GM21737 (cell line): Measurements from ENCODE around the gene CNTLN.
"Not testable (repeated sequence)": the region's sequence is repeated elsewhere in the genome, so short reads cannot be mapped to it uniquely, and the experiment has no call there.

Source experiments
- ATAC-seq: cut with Tn5 transposase; IDR thresholded peaks from one replicate; pipeline ENCODE4 v1.9.1; 2021; ENCODE audit warnings: mild to moderate bottlenecking, moderate library complexity; ENCODE audit not compliant: unreplicated experiment

CNTLN gene

GRCh38 chr9:17401858-17402257 lies 267.0 kb downstream of the CNTLN start:
- no peak for ATAC-seq

DNA sequence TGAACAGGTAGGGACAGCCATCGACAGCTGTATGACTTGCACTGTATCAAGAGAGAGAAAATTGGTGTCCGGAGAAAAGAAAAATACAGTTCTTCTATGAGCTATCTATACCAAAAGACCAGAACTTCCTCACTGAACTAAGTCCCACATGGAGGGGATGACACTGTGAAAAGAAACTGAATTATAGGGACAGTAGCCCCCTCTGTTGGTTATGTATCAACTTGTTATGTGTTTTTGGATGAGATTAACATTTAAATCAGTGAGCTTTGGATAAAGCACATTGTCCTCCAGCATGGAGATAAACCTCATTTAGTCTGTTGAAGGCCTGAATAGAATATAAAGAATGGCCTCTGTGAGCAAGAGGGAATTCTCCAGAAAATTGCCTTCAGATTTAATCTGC lies 267.5 kb downstream of the CNTLN start:
- ATAC-seq = no peak

- no peak for ATAC-seq
Observed at GRCh38 chr9:17403539-17403938, 268.7 kb downstream of the CNTLN start.

DNA sequence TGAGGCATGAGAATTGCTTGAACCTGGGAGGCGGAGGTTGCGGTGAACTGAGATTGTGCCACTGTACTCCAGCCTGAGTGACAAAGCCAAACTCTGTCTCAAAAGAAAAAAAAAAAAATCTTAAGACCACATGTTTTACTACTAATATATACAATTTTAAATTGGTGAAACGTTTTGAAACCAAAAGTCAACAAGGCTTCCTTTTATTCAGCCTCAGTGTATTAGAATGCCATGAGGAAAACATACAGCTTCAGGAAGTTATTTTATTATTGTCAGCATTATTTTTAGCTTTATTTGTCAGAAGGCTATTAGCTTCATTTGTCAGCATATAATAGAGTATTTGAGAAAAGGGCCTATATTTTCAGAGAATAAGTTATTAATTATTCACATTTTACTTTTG lies 280.1 kb downstream of the CNTLN start:
- ATAC-seq = no peak

- no peak for ATAC-seq
Observed at GRCh38 chr9:17422994-17423680, 288.3 kb downstream of the CNTLN start.

DNA sequence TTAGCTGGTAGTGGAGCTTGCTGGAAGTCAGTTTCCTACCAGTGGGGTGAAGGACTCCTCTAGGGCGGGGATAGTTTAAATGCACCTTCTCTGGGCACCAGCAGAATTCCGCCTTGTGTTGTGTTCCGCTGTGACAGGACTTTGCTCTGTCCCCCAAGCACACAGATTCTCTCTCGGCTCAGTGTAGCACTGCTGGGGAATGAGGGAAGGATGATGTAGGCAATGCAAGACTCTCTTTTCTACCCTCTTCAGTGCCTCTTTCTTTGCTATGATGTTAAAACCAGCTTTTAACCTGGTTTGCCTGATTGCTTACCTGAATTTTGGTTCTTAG lies 288.8 kb downstream of the CNTLN start:
- ATAC-seq = no peak

DNA sequence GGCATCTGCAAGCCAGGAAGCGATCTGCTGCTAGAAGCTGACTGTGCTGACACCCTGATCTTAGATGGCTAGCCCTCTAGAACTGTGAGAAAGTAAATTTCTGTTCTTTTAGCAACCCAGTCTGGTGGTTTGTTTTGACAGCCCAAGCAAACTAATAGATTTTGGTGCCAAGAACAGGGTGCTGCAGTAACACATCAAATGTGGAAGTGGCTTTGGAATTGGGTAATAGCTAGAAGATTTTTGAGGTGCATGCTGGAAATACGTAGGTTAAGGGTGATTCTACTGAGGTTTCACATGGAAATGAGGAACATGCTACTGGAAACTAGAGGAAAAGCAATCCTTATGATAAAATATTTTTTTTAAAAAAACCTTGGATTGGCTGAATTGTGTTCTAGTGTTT lies 290.5 kb downstream of the CNTLN start:
- no peak for ATAC-seq

DNA sequence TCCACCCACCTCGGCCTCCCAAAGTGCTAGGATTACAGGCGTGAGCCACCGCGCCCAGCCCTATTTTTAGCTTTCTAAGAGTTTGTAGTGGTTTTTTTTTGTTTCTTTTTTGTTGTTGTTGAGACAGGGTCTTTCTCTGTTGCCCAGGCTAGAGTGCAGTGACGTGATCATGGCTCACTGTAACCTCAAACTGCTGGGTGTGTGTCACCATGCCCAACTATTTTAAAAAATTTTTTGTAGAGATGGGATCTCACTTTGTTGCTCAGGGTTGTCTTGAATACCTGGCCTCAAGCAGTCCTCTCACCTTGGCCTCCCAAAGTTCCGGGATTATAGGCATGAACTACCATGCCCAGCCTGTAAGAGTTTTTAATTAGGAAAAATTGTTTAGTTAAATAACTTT lies 298.7 kb downstream of the CNTLN start:
- ATAC-seq = no peak

GRCh38 chr9:17436854-17437253 lies 302.0 kb downstream of the CNTLN start:
- ATAC-seq = no peak

DNA sequence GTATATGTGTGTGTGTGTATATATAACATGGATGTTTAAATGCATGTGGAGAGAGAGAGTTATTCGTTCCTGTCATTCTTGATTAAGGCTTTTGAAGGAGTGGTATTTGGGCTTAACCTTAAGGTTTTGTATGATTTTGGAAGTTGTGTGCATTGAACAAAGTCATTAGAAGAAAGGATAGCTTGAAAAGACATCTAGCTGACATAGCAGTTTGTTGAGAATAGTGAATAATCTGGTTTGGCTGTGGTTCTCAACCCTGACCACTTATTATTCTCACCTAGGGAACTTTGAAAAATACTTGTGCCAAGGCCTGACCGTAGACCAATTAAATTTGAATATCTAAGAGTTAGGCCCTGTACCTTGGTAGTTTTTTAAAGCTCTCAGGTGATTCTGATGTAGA lies 303.0 kb downstream of the CNTLN start:
- no peak for ATAC-seq

GRCh38 chr9:17445126-17445525 lies 310.3 kb downstream of the CNTLN start:
- ATAC-seq = not testable (repeated sequence)

GRCh38 chr9:17453751-17454150 lies 318.9 kb downstream of the CNTLN start:
- no peak for ATAC-seq

DNA sequence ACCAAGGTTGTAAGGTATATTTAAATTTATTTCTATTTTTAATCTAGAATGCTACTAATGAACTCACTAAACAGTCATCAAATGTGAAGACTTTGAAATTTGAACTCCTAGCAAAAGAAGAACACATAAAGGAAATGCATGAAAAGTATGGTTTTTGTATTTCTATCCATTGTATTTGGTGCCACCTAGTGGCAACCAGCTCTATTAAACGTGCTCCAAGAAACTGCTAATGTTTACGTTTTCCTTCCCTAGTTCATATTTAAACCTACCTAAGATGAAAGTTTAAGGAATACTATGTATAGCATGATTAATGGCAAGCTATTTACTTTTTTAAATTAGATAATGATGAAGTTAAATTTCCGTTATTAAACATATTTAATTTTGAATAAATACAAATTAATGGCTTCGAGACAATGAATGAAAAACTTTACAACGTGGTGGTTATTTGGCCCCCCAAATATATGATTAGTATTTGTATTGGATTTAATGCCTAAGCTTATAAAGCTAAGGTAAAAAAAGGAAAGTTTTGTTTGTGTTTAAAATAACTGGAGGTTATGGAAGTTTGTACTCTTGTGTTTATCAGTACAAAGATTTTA lies 328.1 kb downstream of the CNTLN start:
- ATAC-seq = no peak

DNA sequence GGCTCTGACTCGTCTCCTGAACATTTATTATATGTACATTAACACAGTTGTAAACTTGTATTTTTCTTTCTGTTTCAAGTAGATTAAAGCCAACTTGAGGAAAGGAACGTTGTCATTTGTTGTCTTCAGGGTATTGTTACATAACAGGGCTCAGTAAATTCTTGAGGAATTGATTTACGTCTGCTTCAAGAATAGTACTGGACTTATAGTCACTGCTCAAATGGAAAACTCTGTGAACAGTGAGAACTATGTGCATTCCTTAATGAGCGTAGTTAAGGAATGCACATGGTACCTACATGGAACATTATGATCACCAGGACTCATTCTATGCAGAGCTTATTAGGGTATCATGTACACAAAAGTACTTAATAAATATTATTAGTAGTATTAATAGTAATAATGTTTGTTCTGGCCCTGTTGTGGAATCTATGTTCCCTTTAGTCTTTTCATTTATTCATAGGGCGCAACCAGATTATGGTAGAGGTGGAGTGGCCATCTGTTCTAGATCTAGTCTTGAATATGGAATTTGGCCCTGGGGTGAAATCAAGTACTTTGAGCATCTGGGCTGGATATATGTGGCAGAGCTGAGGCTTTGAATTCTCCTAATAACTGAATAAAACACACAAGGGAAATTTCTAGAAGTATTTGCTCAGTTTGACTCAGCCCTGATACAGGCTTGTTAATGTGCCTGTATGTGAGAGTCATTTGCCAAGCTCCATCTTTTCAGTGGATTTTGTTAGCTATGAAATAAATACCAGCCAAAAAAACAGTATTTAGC lies 335.4 kb downstream of the CNTLN start:
- ATAC-seq = no peak

- no peak for ATAC-seq
Observed at GRCh38 chr9:17472126-17472525, 337.3 kb downstream of the CNTLN start.

DNA sequence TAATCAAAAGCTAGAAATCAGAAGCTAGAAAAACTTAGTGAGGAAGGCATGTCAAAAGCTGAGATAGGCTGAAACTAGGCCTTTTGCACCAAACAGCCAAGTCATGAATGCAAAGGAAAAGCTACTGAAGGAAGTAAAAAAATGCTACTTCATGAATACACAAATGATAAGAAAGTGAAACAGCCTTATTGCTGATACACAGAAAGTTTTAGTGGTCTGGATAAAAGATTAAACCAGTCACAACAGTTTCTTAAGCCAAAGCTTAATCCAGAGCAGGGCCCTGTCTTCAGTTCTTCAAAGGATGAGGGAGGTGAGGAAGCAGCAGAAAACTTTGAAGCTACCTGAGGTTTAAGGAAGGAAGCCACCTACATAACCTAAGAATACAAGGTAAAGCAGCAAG lies 341.6 kb downstream of the CNTLN start:
- peak; percentile 59 for ATAC-seq

DNA sequence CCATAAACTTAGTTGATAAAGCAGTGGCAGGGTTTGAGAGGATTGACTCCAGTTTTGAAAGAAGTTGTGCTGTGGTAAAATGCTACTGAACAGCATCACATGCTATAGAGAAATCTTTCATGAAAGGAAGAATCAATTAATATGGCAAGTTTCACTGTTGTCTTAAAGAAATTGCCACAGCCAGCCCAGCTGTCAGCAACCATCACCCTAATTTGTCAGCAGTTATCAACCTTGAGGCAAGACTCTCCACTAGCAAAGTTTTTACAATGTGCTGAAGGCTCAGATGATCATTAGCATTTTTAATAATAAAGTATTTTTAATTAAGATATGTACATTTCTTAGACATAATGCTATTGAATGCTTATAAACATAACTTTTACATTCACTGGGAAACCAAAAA lies 343.0 kb downstream of the CNTLN start:
- ATAC-seq = no peak

- no peak for ATAC-seq
Observed at GRCh38 chr9:17480966-17481365, 346.1 kb downstream of the CNTLN start.

DNA sequence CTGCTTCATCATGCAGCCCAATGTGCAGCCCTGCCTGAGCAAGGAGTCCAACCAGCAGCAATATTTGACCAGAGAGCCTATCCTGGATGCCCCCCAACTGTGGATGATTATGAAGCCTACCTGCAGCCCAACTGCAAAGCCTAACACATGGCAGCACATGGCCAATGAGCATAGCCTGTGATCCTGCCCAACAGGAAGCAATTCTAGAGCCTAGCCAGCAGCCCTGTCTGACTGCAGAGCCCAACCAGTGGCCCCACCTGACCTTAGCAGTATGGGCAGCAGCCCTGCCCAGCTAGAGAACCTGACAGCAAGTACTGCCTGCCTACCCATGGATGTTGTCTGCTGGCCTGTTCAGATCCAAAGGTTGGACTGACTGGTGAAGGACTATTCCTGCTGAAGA lies 346.7 kb downstream of the CNTLN start:
- ATAC-seq = no peak

DNA sequence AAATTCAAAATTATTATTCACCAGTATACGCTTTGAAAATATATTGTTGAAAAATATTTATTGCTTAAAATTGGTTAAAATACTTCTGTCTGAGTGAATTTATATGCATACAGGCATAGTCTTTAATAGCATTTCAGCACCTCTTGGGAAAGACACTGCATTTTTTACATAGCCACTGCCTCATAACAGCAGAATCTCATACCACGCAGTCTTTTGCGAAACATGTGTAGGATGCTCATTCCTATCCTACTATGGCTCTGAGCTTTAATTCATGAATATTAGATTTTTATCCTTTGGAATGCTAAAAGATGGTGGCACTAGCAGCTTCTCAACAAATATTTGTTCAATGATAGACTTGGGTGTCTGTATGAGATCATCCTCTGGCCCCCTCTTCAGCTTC lies 350.1 kb downstream of the CNTLN start:
- no peak for ATAC-seq

DNA sequence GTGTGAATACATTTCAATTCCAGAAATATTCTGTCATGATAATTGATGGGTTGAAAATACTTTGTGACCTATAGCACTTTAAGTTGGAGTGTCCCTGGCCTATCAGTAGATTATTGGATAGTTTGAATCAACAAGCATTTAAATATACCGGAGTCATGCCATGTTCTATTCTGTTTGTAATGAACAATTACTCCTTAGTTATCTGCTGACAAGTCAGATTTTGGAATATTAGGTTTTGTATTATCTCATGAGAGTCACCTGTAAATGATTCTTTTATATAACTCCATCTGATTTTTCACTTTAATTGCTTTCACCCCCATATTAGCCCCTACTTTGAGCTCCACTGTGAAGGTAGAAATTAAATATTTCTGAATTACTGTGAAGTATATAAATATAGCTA lies 351.6 kb downstream of the CNTLN start:
- ATAC-seq = no peak

GRCh38 chr9:17487467-17487866 lies 352.6 kb downstream of the CNTLN start:
- no peak for ATAC-seq
